Measurements from ENCODE around the gene TRAK1.
A peak's percentile ranks its signal among the peaks of the same experiment; 100 is the strongest.
"Not testable (repeated sequence)": the region's sequence is repeated elsewhere in the genome, so short reads cannot be mapped to it uniquely, and the experiment has no call there.

The TRAK1 gene, protein sequence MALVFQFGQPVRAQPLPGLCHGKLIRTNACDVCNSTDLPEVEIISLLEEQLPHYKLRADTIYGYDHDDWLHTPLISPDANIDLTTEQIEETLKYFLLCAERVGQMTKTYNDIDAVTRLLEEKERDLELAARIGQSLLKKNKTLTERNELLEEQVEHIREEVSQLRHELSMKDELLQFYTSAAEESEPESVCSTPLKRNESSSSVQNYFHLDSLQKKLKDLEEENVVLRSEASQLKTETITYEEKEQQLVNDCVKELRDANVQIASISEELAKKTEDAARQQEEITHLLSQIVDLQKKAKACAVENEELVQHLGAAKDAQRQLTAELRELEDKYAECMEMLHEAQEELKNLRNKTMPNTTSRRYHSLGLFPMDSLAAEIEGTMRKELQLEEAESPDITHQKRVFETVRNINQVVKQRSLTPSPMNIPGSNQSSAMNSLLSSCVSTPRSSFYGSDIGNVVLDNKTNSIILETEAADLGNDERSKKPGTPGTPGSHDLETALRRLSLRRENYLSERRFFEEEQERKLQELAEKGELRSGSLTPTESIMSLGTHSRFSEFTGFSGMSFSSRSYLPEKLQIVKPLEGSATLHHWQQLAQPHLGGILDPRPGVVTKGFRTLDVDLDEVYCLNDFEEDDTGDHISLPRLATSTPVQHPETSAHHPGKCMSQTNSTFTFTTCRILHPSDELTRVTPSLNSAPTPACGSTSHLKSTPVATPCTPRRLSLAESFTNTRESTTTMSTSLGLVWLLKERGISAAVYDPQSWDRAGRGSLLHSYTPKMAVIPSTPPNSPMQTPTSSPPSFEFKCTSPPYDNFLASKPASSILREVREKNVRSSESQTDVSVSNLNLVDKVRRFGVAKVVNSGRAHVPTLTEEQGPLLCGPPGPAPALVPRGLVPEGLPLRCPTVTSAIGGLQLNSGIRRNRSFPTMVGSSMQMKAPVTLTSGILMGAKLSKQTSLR

GRCh38 chr3:42090973-42091731 lies at the start of gene TRAK1:
Gene TRAK1 (plus strand): TSS chr3:42091357. CDS start chr3:42091470, 113 bp downstream.
- no peak for DNase-seq (ENCODE audit: low spot score)

DNA sequence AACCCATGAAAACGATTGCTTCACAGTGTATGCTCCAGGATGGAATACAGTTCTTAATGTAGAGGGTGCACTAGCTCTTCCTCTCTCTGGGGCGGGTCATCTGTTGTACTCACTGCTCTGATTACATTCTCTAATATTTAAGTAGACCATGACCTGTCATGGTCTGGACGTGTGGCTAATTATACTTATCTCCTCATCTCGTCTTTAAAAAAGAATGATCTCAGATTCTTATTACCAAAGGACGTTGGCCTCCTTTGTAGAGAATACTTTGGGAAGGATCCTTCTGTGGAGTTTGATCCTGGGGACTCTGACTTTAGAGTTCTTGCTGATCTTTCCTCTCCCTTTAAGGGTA lies 48.4 kb upstream of the TRAK1 start:
- no peak for DNase-seq (ENCODE audit: low spot score)

DNA sequence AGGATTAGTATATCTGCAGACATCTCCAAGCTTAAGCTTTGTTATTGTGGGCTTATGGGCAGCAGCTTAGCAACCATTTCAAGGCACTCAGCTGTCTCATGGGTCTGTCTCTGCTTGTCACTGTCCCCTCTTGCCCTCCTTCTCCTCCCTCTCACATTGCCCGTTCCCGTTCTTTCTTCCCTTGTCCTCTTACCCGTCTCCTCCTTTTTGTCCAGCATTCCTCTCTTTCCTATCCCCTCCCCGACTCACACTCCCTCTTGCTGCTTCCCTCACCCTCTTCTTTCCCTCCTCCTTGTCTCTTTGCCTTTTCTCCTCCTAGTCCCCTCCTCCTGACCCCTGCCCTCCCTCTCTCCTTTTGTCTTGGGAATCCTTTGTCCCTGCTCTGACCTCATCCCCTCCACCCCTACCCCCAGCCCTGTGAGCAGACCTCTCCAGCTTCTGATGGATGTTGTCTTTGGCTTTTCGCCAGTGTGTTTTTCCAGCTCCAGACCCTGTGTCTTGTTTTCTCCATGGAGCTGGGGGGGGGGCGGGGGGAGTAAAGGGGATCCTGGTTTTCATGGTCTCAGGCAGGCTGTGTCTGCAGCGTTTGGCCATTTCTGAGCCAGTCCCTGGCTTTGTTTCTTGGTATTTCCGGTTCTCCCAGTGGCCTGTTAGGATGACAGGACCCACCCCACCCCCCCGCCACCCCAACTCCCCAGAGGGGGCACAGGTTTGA lies 47.9 kb upstream of the TRAK1 start:
- DNase-seq (ENCODE audit: low spot score), result peak; percentile 74

GRCh38 chr3:42045708-42046243 lies 45.4 kb upstream of the TRAK1 start:
- DNase-seq (ENCODE audit: low spot score), result no peak

DNA sequence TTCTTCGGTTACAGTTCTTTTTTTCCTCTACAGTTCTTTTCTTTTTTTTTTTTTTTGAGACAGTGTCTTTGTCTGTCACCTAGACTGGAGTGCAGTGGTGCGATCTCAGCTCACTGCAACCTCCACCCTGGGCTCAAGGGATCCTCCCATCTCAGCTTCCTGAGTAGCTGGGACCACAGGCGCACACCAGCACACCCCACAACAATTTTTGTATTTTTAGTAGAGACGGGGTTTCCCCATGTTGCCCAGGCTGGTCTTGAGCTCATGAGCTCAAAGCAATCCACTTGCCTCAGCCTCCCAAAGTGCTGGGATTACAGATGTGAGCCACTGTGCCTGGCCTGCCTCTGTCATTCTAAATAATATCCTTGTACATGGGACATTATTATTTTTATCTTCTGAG lies 42.6 kb upstream of the TRAK1 start:
- DNase-seq (ENCODE audit: low spot score), result not testable (repeated sequence)

DNA sequence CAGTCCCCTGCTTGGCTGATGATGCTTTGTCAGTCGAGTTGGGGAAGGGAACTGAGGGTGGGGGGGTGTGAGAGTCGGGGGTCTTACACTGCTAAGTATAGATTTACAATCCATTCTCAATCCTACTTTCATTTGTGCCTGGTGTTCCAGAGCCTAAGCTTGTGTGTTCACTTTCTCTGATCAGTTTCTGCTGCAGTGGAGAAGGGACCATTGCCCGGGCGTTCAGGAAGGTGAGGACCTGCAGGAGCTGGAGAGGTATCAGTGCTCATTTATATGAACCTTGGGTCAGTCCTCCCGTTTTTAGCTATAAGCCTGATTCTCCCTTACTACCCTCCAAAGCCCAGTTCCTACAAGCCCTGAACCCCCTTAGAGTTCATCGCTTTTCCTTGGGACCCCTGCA lies 41.0 kb upstream of the TRAK1 start:
- no peak for DNase-seq (ENCODE audit: low spot score)

GRCh38 chr3:42051384-42052131 lies 39.6 kb upstream of the TRAK1 start:
- no peak for DNase-seq (ENCODE audit: low spot score)

- DNase-seq (ENCODE audit: low spot score), result no peak
Measured at GRCh38 chr3:42052132-42052483, 39.0 kb upstream of the TRAK1 start.

GRCh38 chr3:42052484-42053351 lies 38.4 kb upstream of the TRAK1 start:
- DNase-seq (ENCODE audit: low spot score), result peak; percentile 74

DNA sequence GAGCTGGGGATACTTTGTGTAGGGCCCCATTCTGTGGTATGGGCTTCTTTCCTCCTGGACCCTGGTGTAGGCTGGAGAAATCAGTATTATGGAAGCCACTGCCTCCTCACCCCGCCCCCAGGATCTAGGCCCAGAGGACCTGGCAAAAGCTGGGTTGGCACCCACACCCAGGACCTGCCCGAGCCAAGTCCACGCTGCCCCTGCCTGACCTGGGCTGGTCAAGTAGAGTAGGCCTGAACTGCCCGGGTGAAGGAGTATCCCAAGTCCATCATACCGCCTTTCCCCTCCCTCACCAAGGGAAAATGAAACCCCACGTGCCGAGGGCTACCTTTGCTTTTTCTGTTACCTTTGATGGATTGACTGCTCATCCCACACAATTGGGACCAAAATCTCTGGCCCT lies 37.7 kb upstream of the TRAK1 start:
- DNase-seq (ENCODE audit: low spot score), result no peak

- no peak for DNase-seq (ENCODE audit: low spot score)
Measured at GRCh38 chr3:42055291-42055690, 35.9 kb upstream of the TRAK1 start.

DNA sequence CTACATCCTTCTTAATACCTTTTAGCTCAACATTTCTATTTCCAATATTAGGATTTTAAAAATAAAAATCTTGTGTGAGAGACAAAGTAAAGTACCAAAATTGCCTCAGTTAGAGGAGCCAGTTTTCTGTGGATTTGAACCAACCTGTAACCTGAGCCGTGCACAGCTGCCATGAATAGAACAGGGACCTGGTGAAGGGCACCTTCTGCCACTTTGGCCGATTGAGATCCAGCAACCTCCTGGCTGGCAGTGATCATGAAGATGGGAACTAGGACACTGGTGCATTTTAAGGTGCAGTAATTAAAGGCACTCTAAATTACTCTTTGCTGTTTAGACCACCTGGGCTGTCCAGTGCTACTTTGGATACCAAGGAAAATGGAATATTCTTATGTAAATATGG lies 34.3 kb upstream of the TRAK1 start:
- DNase-seq (ENCODE audit: low spot score), result no peak

DNA sequence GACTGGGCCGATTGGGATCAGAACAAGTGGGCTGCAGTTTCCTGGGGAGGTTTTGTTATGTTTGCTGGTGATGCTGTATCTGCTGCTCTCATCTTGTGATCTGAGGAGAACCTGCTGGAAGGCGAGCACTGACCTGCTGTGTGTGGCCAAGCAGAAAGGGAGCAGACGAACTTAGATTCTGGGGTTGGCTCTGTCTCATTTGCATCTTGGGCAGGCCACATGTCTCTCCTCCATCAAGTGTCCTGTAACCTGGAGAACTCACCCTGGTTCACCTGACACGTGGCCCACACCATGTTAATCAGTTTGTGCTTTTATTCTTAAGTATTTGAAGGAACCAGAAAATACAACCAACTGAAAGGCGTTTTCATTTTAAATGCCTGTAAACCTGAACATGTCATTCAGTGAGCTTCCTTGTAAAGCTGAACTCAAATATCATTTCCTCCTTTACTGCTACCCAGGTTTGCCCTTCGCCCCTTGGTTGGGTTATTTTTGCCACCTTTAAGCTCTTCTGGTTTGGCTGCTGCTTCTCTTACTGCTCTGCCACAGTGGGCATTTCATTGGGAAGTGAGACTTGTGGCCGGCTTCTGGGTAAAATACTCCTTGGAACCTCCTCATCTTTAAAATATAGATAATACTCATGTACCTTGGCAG lies 33.5 kb upstream of the TRAK1 start:
- no peak for DNase-seq (ENCODE audit: low spot score)

DNA sequence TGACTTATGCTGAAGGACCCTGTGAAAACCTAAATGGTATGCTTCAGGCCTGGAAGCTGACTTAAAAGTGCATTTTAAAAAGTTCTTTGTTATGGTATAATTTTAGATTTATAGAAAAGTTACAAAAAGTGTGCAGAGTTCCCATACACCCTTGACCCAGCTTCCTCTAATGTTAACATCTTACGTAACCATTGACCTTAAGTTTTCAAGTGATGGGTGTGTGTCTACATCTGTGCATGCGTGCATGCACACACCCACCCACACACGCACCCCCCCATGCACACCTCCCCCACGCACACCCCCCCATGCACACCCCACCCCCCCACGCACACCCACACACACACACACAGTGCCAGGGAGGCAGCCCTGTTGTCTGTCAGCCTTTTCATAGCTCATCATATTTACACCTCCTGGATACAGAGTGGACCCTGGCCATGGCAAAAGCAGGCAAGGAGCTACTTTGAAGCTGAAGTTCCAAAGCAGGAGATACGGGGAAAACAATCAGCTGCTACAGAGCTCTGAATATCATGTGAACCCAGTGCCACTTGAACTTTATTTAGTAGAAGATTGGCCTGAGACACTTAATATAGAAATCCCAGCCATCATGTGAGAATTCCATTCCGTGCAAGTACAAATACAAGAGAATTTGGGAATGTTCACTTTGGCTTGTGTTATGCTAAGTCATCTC lies 30.0 kb upstream of the TRAK1 start:
- no peak for DNase-seq (ENCODE audit: low spot score)

DNA sequence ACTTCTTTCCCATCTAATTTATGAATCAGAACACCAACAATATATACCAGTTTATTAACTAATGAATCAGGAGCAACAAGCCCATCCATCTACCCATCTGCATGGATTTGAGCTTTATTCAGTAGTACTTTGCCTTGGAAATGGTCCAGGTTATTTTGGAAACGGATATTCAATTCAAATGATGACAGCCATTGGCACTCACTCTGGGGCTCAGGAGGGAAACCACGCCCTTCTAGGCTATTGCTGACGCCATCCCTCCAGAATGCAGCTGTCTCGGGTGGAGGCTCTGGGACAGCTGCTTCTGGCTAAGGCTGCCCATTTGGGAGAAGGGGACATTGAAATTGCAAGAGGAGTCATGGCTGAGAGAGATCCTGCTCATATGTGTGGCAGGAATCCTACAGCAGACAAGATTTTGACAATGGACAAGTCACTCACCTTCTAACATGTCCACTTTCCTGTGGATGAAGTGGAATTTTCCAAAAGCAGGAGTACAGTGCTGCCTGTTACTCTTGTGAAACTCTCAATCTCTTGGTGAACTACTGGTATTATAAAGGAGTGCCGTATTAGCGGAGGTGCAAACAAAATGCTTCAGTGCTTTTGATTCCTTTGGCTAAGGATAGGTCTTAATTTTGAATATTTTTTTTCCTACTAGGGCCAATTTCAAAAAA lies 29.3 kb upstream of the TRAK1 start:
- DNase-seq (ENCODE audit: low spot score), result peak; percentile 97

- no peak for DNase-seq (ENCODE audit: low spot score)
Measured at GRCh38 chr3:42062464-42062863, 28.7 kb upstream of the TRAK1 start.

DNA sequence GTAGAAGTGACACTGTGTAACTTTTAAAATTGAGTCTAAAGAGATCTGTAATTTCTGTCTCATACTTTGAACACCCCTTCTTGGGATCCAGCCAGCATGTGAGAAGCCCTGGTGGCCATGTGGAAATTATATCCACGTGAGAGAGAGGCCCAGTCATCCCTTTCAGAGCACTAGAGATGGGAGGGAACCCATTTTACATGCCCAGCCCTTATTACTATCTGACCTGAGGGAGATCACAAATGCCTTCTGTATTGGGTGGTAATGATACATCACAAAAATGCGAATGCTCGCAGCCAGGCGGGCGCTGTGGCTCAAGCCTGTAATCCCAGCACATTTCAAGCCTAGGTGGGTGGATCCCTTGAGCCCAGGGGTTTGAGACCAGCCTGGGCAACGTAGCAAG lies 27.3 kb upstream of the TRAK1 start:
- DNase-seq (ENCODE audit: low spot score), result no peak

GRCh38 chr3:42066516-42067181 lies 24.5 kb upstream of the TRAK1 start:
- no peak for DNase-seq (ENCODE audit: low spot score)
